Measurements from ENCODE around the gene RCCD1. TPM values are rescaled to one million over a fixed set of nuclear protein-coding genes. Genes with fewer than 3 reads are reported as not detected.

RCCD1 gene
- total and polyA plus RNA-seq, 12 donors: 5.5 to 11.8 (median 7.6) TPM

GRCh38 chr15:90988296-90988695 lies 33.6 kb downstream of the RCCD1 start:
- 56 to 61% methylated on average over 6 of the region's 6 CpGs for WGBS, 2 donors
- Histone ChIP-seq H3K27me3 (no peaks in the 10 kb centered on the region), H3K9me3 (no peaks in the 10 kb centered on the region), H3K36me3 (peaks cover 0 to 6% (median 0%) of the 10 kb centered on the region in 9 donors), H3K4me1 (peaks cover 0 to 23% (median 0%) of the 10 kb centered on the region in 9 donors), H3K27ac (peak overlapping the region in 1 of 10 donors; percentile 46), H3K4me3 (no peak overlapping the region)
- TF ChIP-seq CTCF (IDR thresholded peaks at IDR 0.05): no peak
- DNase-seq (no peak), ATAC-seq (peak in 1 of 8 donors; percentile 18)
- intact Hi-C loops (cut with DNase I): no loop called here

GRCh38 chr15:90989040-90989768 lies 34.5 kb downstream of the RCCD1 start:
- peaks cover 0 to 28% (median 5%) of the 10 kb centered on the region in 9 donors for H3K4me1 ChIP-seq
- TF ChIP-seq CTCF (IDR thresholded peaks at IDR 0.05): no peak
- no peak for ATAC-seq
- no peak overlapping the region for H3K27ac ChIP-seq
- DNase-seq: no peak
- no peaks in the 10 kb centered on the region for H3K27me3 ChIP-seq
- 92 to 95% methylated on average over 7 of the region's 7 CpGs for WGBS, 2 donors
- H3K36me3 ChIP-seq: no peaks in the 10 kb centered on the region
- intact Hi-C loops (cut with DNase I): no loop called here
- no peaks in the 10 kb centered on the region for H3K9me3 ChIP-seq
- H3K4me3 ChIP-seq: no peak overlapping the region

GRCh38 chr15:90990446-90990845 lies 35.8 kb downstream of the RCCD1 start:
- no peak for TF ChIP-seq CTCF (IDR thresholded peaks at IDR 0.05)

GRCh38 chr15:90991587-90992285 lies 37.1 kb downstream of the RCCD1 start:
- no peak for ATAC-seq

More at GRCh38 chr15:90990446-90990845, 35.8 kb downstream of the RCCD1 start:
- H3K27ac ChIP-seq: no peak overlapping the region
- H3K9me3 ChIP-seq: no peaks in the 10 kb centered on the region
- peaks cover 0 to 32% (median 5%) of the 10 kb centered on the region in 9 donors for H3K4me1 ChIP-seq
- intact Hi-C loops (cut with DNase I): loop anchor here in 2 of 10 donors (5.0 kb wide), 1 partner anchor 33 kb away; no protein-coding TSS in a partner anchor
- DNase-seq (no peak), ATAC-seq (no peak)
- no peaks in the 10 kb centered on the region for H3K36me3 ChIP-seq
- no peak overlapping the region for H3K4me3 ChIP-seq
- WGBS, 2 donors: 98 to 99% methylated on average over 4 of the region's 4 CpGs
- H3K27me3 ChIP-seq: no peaks in the 10 kb centered on the region

More at GRCh38 chr15:90991587-90992285, 37.1 kb downstream of the RCCD1 start:
- Histone ChIP-seq H3K27ac (no peak overlapping the region), H3K27me3 (no peaks in the 10 kb centered on the region), H3K4me3 (no peak overlapping the region), H3K36me3 (peaks cover 0 to 2% (median 0%) of the 10 kb centered on the region in 9 donors), H3K9me3 (no peaks in the 10 kb centered on the region), H3K4me1 (peaks cover 0 to 33% (median 5%) of the 10 kb centered on the region in 9 donors)
- TF ChIP-seq CTCF (IDR thresholded peaks at IDR 0.05): no peak
- DNase-seq: no peak
- intact Hi-C loops (cut with DNase I): loop anchor here in 2 of 10 donors (5.0 kb wide), 1 partner anchor 34 kb away; no protein-coding TSS in a partner anchor
- WGBS, 2 donors: 81 to 90% methylated on average over 6 of the region's 6 CpGs
